Ishikawa (cell line): ENCODE data around the gene GLCCI1.

ENCODE experiments used
- CEBPB ChIP-seq: IDR thresholded peaks from 2 replicates; pipeline ENCODE4 v1.6.1; 2012
- CREB1 ChIP-seq: IDR thresholded peaks from 2 replicates; pipeline ENCODE4 v1.6.1; 2012; ENCODE audit warnings: low read depth
- EGR1 ChIP-seq: IDR thresholded peaks from 2 replicates; pipeline ENCODE4 v1.6.1; 2012
- EP300 ChIP-seq: IDR thresholded peaks from 2 replicates; pipeline ENCODE4 v1.6.1; 2012; ENCODE audit warnings: borderline replicate concordance
- FOXM1 ChIP-seq: IDR thresholded peaks from 2 replicates; pipeline ENCODE4 v1.6.1; 2012; ENCODE audit warnings: low read depth, borderline replicate concordance
- NFIC ChIP-seq: IDR thresholded peaks from 2 replicates; pipeline ENCODE4 v1.6.1; 2012
- RAD21 ChIP-seq: IDR thresholded peaks from 2 replicates; pipeline ENCODE4 v1.6.1; 2012; ENCODE audit warnings: low read depth
- TAF1 ChIP-seq: IDR thresholded peaks from 2 replicates; pipeline ENCODE4 v1.6.1; 2012; ENCODE audit warnings: low read depth, mild to moderate bottlenecking
- TCF12 ChIP-seq: IDR thresholded peaks from 2 replicates; pipeline ENCODE4 v1.6.1; 2012; ENCODE audit warnings: low read depth
- TEAD4 ChIP-seq: IDR thresholded peaks from 2 replicates; pipeline ENCODE4 v1.6.1; 2012
- YY1 ChIP-seq: IDR thresholded peaks from 2 replicates; pipeline ENCODE4 v1.6.1; 2012; ENCODE audit warnings: low read depth
- ZBTB7A ChIP-seq: IDR thresholded peaks from 2 replicates; pipeline ENCODE4 v1.6.1; 2012; ENCODE audit warnings: low read depth
- TF ChIP-seq, protein P1 (sequence below): IDR thresholded peaks from 2 replicates; pipeline ENCODE4 v1.6.1; 2012
- TF ChIP-seq, protein P2 (sequence below): IDR thresholded peaks from 2 replicates; pipeline ENCODE4 v1.6.1; 2012
- TF ChIP-seq, protein P3 (sequence below): IDR thresholded peaks from 2 replicates; pipeline ENCODE4 v1.6.1; 2012; ENCODE audit warnings: low read depth, mild to moderate bottlenecking

The GLCCI1 gene

DNA sequence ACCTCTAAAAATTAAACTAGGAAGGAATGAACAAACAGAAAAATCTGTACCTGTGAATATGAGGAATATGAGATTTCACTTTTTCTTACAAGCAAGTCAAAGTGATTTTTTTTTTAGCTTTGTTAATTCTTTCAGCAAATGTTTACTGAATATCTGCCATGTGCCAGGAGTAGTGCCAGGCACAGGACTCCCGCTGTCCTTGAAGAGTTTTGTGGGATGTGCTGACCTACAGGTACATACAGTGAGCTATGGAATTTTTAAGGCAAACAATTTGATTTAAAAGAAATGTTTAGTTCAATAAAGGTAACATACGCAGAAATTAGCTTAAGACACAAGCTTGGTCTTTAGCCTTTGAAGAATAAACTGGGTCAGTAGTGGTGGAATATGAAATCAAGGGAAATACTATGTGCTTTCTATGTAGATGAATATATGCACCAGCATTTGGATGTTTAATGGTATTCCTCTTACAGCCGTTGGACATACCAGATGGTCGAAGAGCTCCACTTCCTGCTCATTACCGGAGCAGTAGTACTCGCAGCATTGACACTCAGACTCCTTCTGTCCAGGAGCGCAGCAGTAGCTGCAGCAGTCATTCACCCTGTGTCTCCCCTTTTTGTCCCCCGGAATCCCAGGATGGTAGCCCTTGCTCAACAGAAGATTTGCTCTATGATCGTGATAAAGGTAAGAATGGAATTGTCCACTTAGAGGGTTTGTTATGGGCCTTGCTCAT, 102.0 kb downstream of the GLCCI1 start:
- TF ChIP-seq, protein P1, sequence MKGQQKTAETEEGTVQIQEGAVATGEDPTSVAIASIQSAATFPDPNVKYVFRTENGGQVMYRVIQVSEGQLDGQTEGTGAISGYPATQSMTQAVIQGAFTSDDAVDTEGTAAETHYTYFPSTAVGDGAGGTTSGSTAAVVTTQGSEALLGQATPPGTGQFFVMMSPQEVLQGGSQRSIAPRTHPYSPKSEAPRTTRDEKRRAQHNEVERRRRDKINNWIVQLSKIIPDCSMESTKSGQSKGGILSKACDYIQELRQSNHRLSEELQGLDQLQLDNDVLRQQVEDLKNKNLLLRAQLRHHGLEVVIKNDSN, result no peak
- TF ChIP-seq ZBTB7A (no peak), CREB1 (no peak), TAF1 (no peak), YY1 (no peak), TCF12 (no peak), NFIC (no peak), EP300 (no peak), FOXM1 (no peak), TEAD4 (no peak), CEBPB (no peak), EGR1 (no peak), RAD21 (no peak)
- TF ChIP-seq, protein P2, sequence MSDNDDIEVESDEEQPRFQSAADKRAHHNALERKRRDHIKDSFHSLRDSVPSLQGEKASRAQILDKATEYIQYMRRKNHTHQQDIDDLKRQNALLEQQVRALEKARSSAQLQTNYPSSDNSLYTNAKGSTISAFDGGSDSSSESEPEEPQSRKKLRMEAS, result no peak
- TF ChIP-seq, protein P3, sequence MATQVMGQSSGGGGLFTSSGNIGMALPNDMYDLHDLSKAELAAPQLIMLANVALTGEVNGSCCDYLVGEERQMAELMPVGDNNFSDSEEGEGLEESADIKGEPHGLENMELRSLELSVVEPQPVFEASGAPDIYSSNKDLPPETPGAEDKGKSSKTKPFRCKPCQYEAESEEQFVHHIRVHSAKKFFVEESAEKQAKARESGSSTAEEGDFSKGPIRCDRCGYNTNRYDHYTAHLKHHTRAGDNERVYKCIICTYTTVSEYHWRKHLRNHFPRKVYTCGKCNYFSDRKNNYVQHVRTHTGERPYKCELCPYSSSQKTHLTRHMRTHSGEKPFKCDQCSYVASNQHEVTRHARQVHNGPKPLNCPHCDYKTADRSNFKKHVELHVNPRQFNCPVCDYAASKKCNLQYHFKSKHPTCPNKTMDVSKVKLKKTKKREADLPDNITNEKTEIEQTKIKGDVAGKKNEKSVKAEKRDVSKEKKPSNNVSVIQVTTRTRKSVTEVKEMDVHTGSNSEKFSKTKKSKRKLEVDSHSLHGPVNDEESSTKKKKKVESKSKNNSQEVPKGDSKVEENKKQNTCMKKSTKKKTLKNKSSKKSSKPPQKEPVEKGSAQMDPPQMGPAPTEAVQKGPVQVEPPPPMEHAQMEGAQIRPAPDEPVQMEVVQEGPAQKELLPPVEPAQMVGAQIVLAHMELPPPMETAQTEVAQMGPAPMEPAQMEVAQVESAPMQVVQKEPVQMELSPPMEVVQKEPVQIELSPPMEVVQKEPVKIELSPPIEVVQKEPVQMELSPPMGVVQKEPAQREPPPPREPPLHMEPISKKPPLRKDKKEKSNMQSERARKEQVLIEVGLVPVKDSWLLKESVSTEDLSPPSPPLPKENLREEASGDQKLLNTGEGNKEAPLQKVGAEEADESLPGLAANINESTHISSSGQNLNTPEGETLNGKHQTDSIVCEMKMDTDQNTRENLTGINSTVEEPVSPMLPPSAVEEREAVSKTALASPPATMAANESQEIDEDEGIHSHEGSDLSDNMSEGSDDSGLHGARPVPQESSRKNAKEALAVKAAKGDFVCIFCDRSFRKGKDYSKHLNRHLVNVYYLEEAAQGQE, result no peak

DNA sequence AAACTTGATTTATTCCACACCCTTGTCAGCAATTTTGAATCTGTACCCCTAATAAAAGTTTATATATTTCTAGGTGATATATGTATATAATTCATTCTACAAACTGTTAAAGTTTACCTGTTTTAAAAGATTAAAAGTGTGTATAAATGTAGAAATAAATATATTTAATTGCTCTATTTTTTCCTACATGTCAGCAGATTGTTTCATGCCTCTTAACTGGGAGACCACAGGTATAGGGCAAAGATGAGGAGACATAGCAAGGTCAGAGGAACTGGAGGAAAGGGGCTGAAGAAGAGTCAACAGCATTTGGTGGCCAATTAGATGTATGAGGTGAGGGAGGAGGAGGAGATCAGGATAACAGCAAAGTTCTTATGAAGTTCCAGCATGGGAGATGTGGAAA, 109.8 kb downstream of the GLCCI1 start:
- TF ChIP-seq EGR1 (no peak), ZBTB7A (no peak), TCF12 (no peak), RAD21 (no peak), CREB1 (no peak), CEBPB (no peak), NFIC (no peak), FOXM1 (no peak), YY1 (no peak), EP300 (no peak), TEAD4 (no peak), TAF1 (no peak)
- TF ChIP-seq, protein P3, result no peak
- TF ChIP-seq, protein P1, result no peak
- TF ChIP-seq, protein P2, result no peak

DNA sequence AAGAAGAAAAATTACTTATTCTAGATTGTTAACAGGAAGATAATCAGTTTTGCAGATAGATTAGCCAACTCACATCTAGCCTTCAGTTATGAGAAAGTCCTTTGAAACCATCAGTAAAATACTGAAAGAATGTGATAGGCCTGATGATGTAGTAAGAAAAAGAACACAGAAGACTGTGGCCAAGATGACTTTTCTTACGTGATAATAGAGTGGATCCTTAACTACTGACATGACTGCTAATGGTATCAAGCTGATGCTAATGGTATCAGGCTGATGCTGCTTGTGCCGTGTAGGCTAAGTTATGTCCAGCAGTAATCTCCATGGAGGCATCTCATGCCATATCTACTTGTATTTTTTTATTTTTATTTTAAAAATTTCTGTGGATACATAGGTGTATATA, 114.2 kb downstream of the GLCCI1 start:
- TF ChIP-seq YY1 (no peak), FOXM1 (no peak), TCF12 (no peak), CEBPB (no peak), TAF1 (no peak), EGR1 (no peak), ZBTB7A (no peak), CREB1 (no peak), EP300 (no peak), TEAD4 (no peak)
- TF ChIP-seq, protein P1, result no peak
- TF ChIP-seq, protein P2, result no peak

DNA sequence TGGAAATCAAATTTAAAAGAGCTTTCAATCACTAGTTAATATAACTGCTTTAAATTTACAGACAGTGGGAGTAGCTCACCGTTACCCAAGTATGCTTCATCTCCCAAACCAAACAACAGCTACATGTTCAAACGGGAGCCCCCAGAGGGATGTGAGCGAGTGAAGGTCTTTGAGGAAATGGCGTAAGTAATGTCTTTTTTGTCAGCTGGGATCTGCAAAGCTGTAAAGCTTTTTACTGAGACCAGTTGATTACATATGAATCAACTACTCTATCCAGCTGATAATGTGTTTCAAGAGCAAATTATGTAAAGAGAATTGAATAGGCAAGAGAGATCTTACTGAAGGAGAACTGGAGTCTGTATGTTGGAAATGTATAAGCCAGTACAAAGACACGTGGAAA, 116.2 kb downstream of the GLCCI1 start:
- TF ChIP-seq, protein P3, result no peak
- TF ChIP-seq EP300, result no peak
- TF ChIP-seq, protein P1, result no peak
- no peak for TF ChIP-seq FOXM1
- TF ChIP-seq TAF1, result no peak
- TF ChIP-seq RAD21, result no peak
- TF ChIP-seq CREB1, result no peak
- no peak for TF ChIP-seq YY1
- no peak for TF ChIP-seq EGR1
- TF ChIP-seq CEBPB, result no peak
- no peak for TF ChIP-seq TCF12
- no peak for TF ChIP-seq NFIC
